ENCODE results near the gene DOK6. TPM values are rescaled to one million over a fixed set of nuclear protein-coding genes. Genes with fewer than 3 reads are reported as not detected.
"Not testable (repeated sequence)": the region's sequence is repeated elsewhere in the genome, so short reads cannot be mapped to it uniquely, and the experiment has no call there.

The DOK6 gene
- total RNA-seq, 4 donors from 2014 or later, result 0.20 to 0.37 (median 0.30) TPM

DNA sequence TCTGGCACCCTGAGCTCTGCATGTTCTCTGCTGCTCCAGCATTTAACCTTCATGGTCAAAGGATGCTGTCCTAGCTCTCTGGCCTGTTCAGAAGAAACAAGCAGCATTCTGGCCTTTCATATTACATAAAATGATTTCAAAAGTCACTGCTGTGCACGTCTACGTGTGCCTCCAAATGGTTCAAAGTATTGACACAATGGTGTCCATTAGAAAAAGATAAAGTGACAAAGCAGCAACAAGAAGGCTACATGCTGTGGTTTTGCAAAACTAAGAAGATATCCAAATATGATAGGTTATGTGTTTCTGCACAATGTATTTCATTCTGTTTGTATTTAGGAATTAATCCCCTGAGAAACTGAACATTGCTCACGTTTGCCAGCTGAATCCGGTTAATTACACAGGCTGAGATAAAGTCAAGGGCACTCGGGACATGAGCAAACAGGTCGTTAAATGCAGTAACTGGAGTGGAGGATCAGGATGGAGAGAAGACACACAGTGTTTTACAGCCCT lies 258.5 kb downstream of the DOK6 start:
- Histone ChIP-seq H3K27me3 (no peaks in the 10 kb centered on the region), H3K4me3 (no peak overlapping the region), H3K36me3 (no peaks in the 10 kb centered on the region), H3K4me1 (no peaks in the 10 kb centered on the region), H3K9me3 (no peaks in the 10 kb centered on the region), H3K27ac (no peak overlapping the region)
- TF ChIP-seq EP300 (IDR thresholded peaks at IDR 0.05; ENCODE audit: low read depth) (no peak), POLR2A (IDR thresholded peaks at IDR 0.05) (no peak), POLR2AphosphoS5 (IDR thresholded peaks at IDR 0.05) (no peak)
- TF ChIP-seq, protein P1, sequence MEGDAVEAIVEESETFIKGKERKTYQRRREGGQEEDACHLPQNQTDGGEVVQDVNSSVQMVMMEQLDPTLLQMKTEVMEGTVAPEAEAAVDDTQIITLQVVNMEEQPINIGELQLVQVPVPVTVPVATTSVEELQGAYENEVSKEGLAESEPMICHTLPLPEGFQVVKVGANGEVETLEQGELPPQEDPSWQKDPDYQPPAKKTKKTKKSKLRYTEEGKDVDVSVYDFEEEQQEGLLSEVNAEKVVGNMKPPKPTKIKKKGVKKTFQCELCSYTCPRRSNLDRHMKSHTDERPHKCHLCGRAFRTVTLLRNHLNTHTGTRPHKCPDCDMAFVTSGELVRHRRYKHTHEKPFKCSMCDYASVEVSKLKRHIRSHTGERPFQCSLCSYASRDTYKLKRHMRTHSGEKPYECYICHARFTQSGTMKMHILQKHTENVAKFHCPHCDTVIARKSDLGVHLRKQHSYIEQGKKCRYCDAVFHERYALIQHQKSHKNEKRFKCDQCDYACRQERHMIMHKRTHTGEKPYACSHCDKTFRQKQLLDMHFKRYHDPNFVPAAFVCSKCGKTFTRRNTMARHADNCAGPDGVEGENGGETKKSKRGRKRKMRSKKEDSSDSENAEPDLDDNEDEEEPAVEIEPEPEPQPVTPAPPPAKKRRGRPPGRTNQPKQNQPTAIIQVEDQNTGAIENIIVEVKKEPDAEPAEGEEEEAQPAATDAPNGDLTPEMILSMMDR (IDR thresholded peaks at IDR 0.05), result no peak
- intact Hi-C loops (cut with DNase I; ENCODE audit: low total_unique reads) (no loop called here), in situ Hi-C loops (cut with MboI; ENCODE audit: low pct_ligation_motif_present in 1 of 4, low pct_unique_long_range_greater_than_20kb in 1 of 4, low sequenced_read_pairs in 3 of 4) (no loop called here)
- DNase-seq, result no peak
- WGBS, 2 donors (ENCODE audit: low coverage in 1 of 2), result 28 to 32% methylated on average over 4 to 6 of the region's 6 CpGs

DNA sequence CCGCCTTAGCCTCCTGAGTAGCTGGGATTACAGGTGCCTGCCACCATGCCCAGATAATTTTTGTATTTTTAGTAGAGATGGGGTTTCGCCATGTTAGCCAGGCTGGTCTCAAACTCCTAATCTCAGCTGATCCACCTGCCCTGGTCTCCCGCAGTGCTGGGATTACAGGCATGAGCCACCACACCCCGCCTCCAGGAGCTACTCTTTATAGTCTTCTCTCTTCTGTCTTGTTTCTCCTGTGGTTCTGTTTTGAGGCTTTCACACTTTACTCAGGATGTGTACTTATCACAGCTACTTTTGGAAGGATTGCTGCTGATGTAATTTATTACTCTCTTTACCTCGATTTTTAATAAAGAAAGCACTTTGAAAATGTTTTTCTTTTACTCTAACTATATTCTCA lies 261.4 kb downstream of the DOK6 start:
- H3K9me3 ChIP-seq; H3K27me3 ChIP-seq; in situ Hi-C loops (cut with MboI; ENCODE audit: low pct_ligation_motif_present in 1 of 4, low pct_unique_long_range_greater_than_20kb in 1 of 4, low sequenced_read_pairs in 3 of 4); H3K27ac ChIP-seq; H3K4me1 ChIP-seq; H3K36me3 ChIP-seq; H3K4me3 ChIP-seq; intact Hi-C loops (cut with DNase I; ENCODE audit: low total_unique reads); DNase-seq: not testable (repeated sequence)
- WGBS, 2 donors (ENCODE audit: low coverage in 1 of 2), result 53 to 74% methylated on average over 3 to 5 of the region's 5 CpGs

DNA sequence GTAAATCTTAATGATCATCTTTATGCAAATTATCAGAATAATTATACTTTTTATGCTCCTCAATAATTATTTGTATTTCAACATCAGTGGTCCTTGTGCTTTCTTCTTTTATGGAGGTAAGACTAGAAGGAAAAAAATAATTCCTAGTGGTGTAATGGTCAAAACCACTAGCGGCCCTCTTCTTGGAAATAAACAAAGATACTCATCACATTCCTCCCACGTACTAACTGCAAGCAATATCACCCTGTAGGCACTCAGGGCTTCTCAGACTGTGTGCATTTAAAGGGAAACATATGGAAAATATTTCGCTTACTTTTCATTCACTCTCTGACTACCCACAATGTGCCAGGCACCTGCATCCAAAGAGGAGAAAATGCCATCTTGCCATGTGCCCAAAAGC lies 263.7 kb downstream of the DOK6 start:
- in situ Hi-C loops (cut with MboI; ENCODE audit: low pct_ligation_motif_present in 1 of 4, low pct_unique_long_range_greater_than_20kb in 1 of 4, low sequenced_read_pairs in 3 of 4), result no loop called here
- intact Hi-C loops (cut with DNase I; ENCODE audit: low total_unique reads), result no loop called here
- Histone ChIP-seq H3K4me1 (no peaks in the 10 kb centered on the region), H3K27me3 (no peaks in the 10 kb centered on the region), H3K9me3 (no peaks in the 10 kb centered on the region), H3K36me3 (no peaks in the 10 kb centered on the region), H3K4me3 (no peak overlapping the region), H3K27ac (no peak overlapping the region)
- WGBS, 2 donors (ENCODE audit: low coverage in 1 of 2), result 34 to 60% methylated on average over 3 of the region's 3 CpGs
- TF ChIP-seq, protein P1 (IDR thresholded peaks at IDR 0.05), result no peak
- no peak for TF ChIP-seq POLR2A (IDR thresholded peaks at IDR 0.05)
- TF ChIP-seq POLR2AphosphoS5 (IDR thresholded peaks at IDR 0.05), result no peak
- no peak for TF ChIP-seq EP300 (IDR thresholded peaks at IDR 0.05; ENCODE audit: low read depth)
- no peak for DNase-seq

DNA sequence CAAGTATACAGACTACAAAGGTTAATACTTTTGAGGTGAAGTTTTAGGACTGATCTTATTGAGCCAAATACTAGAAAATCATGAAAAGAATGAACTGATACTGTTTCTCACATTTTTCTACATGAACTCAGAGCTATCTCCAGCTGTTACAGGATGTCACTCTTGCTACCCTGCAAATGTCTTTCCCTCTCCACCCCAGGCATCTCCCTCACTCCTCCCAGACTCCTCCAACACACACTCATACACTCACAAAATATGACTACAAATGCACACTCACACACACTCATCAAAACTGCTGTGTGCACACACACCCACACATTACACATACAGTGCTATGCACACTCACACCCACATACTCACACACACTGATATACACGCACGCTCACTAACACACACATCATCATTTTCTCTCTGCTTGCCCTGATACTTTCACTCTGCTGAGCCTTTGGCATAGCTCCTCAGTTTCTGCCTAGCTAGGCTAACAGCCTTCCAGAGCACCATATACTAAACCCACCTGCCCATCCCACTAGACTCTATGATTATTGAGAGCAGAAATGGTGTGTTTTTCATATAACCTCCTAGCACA lies 273.7 kb downstream of the DOK6 start:
- H3K36me3 ChIP-seq, result no peaks in the 10 kb centered on the region
- no peak for DNase-seq
- H3K4me1 ChIP-seq, result no peaks in the 10 kb centered on the region
- TF ChIP-seq POLR2AphosphoS5 (IDR thresholded peaks at IDR 0.05) (no peak), EP300 (IDR thresholded peaks at IDR 0.05; ENCODE audit: low read depth) (no peak), POLR2A (IDR thresholded peaks at IDR 0.05) (no peak)
- TF ChIP-seq, protein P1 (IDR thresholded peaks at IDR 0.05), result no peak
- intact Hi-C loops (cut with DNase I; ENCODE audit: low total_unique reads), result no loop called here
- no peak overlapping the region for H3K27ac ChIP-seq
- H3K4me3 ChIP-seq, result no peak overlapping the region
- no peaks in the 10 kb centered on the region for H3K27me3 ChIP-seq
- WGBS, 2 donors (ENCODE audit: low coverage in 1 of 2), result 64 to 79% methylated on average over 2 of the region's 2 CpGs
- no peaks in the 10 kb centered on the region for H3K9me3 ChIP-seq
- in situ Hi-C loops (cut with MboI; ENCODE audit: low pct_ligation_motif_present in 1 of 4, low pct_unique_long_range_greater_than_20kb in 1 of 4, low sequenced_read_pairs in 3 of 4), result no loop called here

DNA sequence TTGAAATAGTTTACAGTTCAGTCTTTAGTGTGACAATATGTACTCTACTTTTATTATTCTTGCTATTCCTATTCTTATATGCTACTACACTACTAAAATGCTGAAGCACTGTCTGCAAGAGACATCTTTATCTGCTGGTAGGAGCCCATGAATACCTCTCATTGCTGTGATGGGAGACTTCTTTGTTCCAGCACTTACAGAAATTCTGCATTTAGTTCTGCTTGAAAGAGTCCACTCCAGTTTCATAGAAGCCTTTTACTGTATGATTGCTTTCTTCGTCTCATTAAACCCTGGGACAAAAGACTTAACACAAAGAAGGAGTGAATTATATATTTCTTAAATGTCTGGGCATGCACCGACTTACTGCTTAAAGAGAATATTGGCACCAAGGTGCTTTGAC lies 274.3 kb downstream of the DOK6 start:
- H3K27ac ChIP-seq, result no peak overlapping the region
- no peaks in the 10 kb centered on the region for H3K27me3 ChIP-seq
- in situ Hi-C loops (cut with MboI; ENCODE audit: low pct_ligation_motif_present in 1 of 4, low pct_unique_long_range_greater_than_20kb in 1 of 4, low sequenced_read_pairs in 3 of 4) (no loop called here), intact Hi-C loops (cut with DNase I; ENCODE audit: low total_unique reads) (no loop called here)
- no peaks in the 10 kb centered on the region for H3K36me3 ChIP-seq
- TF ChIP-seq POLR2A (IDR thresholded peaks at IDR 0.05) (no peak), EP300 (IDR thresholded peaks at IDR 0.05; ENCODE audit: low read depth) (no peak), POLR2AphosphoS5 (IDR thresholded peaks at IDR 0.05) (no peak)
- TF ChIP-seq, protein P1 (IDR thresholded peaks at IDR 0.05), result no peak
- H3K9me3 ChIP-seq, result no peaks in the 10 kb centered on the region
- WGBS, 2 donors (ENCODE audit: low coverage in 1 of 2), result 85 to 94% methylated on average over 2 of the region's 2 CpGs
- no peak overlapping the region for H3K4me3 ChIP-seq
- DNase-seq, result no peak
- H3K4me1 ChIP-seq, result no peaks in the 10 kb centered on the region

Measured in transverse colon (tissue), 4 donors.